GM10266 (cell line): ENCODE measurements around the gene METAP1D.
A peak's percentile ranks its signal among the peaks of the same experiment; 100 is the strongest.
"Not testable (repeated sequence)": the region's sequence is repeated elsewhere in the genome, so short reads cannot be mapped to it uniquely, and the experiment has no call there.

Source experiments
- DNase-seq: peaks from one replicate; pipeline ENCODE4 v3.0.0; 2012; ENCODE audit errors: extremely low spot score
- TF ChIP-seq, protein P1 (sequence below): IDR thresholded peaks from 2 replicates; pipeline ENCODE4 v1.5.1; 2012; ENCODE audit warnings: mild to moderate bottlenecking, low read depth; ENCODE audit not compliant: control insufficient read depth, insufficient read depth; ENCODE audit errors: missing control alignments

The METAP1D gene

DNA sequence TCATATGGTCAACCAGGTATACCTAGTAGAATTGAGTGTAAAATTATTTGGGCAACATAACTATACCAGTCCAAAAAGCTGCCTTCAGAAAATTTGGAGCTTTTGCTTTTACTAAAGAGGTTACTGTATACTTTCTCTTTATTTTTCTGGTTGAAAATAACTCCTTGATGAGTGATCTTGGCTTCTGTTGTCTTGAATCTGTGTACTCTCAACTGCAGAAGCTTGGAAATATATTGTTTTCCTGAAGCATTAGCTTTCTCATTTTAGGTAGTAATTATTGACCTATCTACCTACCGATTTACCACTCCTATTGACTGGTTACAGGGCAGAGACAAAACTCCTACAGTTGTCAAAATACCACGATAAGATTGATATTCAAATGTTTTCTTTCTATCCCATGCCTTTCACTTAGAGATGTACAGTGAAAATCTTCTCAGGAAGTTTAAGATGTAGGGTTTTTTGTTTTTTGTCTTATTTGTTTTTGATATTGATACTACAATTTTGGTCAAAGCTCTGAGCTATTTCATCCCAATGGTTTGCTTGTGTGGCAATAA is 49.9 kb downstream of the METAP1D start:
- TF ChIP-seq, protein P1, sequence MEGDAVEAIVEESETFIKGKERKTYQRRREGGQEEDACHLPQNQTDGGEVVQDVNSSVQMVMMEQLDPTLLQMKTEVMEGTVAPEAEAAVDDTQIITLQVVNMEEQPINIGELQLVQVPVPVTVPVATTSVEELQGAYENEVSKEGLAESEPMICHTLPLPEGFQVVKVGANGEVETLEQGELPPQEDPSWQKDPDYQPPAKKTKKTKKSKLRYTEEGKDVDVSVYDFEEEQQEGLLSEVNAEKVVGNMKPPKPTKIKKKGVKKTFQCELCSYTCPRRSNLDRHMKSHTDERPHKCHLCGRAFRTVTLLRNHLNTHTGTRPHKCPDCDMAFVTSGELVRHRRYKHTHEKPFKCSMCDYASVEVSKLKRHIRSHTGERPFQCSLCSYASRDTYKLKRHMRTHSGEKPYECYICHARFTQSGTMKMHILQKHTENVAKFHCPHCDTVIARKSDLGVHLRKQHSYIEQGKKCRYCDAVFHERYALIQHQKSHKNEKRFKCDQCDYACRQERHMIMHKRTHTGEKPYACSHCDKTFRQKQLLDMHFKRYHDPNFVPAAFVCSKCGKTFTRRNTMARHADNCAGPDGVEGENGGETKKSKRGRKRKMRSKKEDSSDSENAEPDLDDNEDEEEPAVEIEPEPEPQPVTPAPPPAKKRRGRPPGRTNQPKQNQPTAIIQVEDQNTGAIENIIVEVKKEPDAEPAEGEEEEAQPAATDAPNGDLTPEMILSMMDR, result no peak
- DNase-seq, result no peak

DNA sequence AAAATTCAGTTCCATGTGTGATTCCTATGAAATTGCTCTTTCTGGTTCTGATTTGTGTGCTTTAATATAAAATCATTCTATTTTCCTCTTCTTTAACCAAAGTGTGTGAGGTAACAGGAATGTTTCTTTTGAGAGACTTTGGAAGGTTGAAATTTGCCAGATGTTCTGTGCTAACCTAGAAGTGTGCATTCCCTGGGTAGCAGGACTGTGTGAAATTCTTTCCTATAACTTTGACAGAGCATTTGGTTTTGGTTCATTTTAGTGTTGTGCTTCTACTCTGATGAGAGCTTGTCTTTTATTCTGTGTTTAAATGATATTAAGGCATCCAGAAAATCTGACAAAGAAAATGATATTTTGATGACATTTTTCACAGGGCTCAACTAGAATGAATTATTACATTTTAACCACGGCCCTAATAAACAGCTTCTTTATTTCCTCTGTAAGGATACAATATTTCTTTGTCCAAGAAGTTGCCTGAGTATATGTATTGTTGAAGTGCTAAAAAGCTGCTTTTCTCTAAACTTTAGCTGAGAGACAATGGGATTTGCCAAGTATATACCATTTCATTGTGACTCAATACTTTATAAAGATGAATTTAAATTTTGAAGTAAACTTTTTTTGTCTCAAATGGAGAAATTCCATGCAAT is 50.8 kb downstream of the METAP1D start:
- DNase-seq, result no peak
- TF ChIP-seq, protein P1, result no peak

DNA sequence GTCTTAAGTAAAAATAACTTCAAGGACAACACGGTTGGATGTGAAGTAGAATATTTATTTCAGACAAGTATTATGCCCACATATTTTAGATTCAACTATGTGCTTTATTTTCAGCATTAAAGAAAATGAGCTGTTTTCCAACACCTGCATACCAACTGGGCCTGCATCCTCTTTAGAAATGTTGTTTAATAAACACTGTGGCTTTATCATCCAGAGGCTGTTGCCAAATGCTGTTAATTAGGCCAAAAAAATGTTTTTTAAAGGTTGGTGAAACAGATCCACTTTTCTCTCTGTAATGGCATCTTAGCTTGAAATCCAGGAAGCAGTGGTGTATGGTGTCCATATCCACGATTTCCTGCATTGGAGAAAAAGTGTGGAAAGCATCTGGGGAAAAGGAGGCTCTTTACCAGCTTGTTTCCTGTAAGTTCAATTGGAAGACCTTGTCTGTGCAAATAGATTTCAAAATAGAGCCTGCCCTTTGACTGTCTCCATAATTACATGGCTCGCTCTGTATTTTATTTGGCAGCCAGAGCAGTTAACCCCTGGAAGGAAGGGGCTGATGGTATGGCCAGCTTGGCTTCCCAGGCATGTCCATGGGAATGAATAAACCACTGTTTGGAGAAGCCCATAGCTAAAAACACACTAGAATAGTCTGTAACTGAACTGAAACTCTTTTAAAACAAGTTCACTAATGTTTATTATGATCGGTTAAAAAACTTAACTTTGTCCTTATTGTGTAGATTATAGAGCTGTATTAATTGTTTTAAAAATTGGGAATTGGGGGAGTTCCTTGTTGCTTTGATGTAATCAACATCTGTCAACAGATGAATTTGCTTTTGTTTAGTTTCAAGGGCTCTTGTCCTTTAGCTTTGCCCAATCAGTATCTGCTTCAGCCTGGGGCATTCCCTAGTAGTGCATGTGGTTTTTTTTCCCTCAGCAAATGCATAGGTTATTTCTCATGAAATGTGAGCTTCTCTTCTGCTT is 52.5 kb downstream of the METAP1D start:
- DNase-seq, result peak; percentile 30
- TF ChIP-seq, protein P1, result no peak

DNA sequence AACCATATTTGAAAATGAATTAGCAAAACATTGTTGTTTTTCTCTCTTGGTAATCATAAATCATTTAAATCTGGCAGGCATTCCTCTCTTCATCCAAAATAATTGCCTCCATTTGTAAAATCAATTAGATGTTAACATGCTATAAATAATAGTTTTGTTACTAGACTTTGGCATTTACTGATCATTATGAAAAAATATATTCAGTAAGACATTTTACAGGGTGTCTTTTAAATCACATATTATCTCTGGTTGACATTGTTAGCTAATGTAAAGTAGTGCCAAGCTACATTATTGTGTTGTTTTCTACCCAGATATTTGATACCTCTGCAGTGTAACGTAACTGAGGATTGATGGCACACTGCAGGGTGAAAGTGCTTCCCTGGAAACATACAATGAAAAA is 53.7 kb downstream of the METAP1D start:
- no peak for DNase-seq
- TF ChIP-seq, protein P1, result no peak

DNA sequence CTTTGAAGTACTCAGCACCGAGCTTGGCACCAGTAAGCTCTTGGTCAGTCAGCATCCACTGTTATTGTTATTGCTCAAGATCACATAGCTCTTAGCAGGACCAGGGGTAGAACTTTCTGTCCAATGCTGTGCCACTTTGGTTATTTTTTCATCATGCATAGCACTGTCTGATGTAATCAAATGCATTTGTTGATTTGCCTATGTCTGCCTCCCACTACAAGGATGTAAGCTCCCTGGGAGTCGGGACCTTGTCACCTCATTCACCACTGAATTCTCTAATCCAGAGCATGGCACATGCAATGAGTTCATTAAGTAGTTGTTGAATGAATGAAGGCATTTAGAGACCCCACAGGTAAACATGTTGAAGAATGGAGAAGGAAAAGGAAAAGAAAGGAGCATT is 56.5 kb downstream of the METAP1D start:
- no peak for DNase-seq
- TF ChIP-seq, protein P1, result no peak

DNA sequence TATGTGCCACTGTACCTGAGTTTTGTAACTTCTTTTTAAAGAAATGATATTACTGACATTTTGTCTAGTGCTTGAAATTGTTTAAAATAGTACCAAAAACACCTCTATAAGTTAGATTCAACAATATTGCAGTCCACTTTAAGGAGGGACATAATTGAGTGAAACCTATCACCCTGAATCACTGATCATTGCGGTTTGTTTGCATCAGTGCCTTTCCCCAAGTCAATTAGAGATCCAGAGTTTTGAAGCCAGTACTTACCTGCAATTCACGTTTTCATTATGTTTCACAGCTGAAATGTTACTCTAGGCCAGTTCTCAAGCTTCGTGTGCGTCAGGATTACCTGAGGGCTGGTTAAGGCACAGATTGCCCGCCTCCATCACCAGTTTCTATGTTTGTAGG is 58.9 kb downstream of the METAP1D start:
- no peak for DNase-seq
- TF ChIP-seq, protein P1, result no peak

DNA sequence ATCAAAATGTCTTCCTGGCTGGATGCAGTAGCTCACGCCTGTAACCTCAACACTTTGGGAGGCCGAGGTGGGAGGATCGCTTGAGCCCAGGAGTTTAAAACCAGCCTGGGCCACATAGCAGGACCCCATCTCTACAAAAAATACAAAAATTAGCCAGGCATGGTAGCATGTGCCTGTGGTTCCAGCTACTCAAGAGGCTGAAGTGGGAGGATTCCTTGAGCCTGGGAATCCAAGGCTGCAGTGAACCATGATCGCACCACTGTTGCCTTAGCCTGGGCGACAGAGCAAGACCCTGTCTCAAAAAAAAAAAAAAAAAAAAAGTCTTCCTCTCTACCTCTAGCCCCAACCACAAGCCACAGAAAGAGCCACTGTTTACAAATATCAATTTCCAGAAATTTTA is 60.4 kb downstream of the METAP1D start:
- not testable (repeated sequence) for DNase-seq
